Smooth muscle cell (in vitro differentiated cells): ENCODE data around the gene MAGI1. TPM values are rescaled to one million over a fixed set of nuclear protein-coding genes. Genes with fewer than 3 reads are reported as not detected.

Experiments used
- DNase-seq: peaks from one replicate; lab custom pipeline; 2025; ENCODE audit not compliant: unreplicated experiment; lab: John Stamatoyannopoulos, UW
- H2AFZ ChIP-seq: fragments of 200-600 bp; sonication (generic); 2 replicates; pipeline ENCODE4 v1.6.0; 2016; ENCODE audit warnings: antibody characterized with exemption, low read depth, mild to moderate bottlenecking
- H3F3A ChIP-seq: fragments of 200-600 bp; sonication (generic); 2 replicates; pipeline ENCODE4 v1.6.0; 2017; ENCODE audit warnings: antibody characterized with exemption, low read depth
- H3K27ac ChIP-seq: fragments of 200-600 bp; sonication (generic); 2 replicates; pipeline ENCODE4 v1.5.1; 2016; ENCODE audit warnings: low read depth, mild to moderate bottlenecking
- H3K27me3 ChIP-seq: fragments of 200-600 bp; sonication (generic); 2 replicates; pipeline ENCODE4 v1.6.1; 2016; ENCODE audit warnings: low read depth, mild to moderate bottlenecking
- H3K36me3 ChIP-seq: fragments of 200-600 bp; sonication (generic); 2 replicates; pipeline ENCODE4 v1.5.1; 2016; ENCODE audit warnings: low read depth
- H3K4me1 ChIP-seq: fragments of 200-600 bp; sonication (generic); 2 replicates; pipeline ENCODE4 v1.5.1; 2016; ENCODE audit warnings: low read depth
- H3K4me2 ChIP-seq: fragments of 200-600 bp; sonication (generic); 2 replicates; pipeline ENCODE4 v1.6.0; 2016; ENCODE audit warnings: mild to moderate bottlenecking
- H3K4me3 ChIP-seq: fragments of 200-600 bp; sonication (generic); 2 replicates; pipeline ENCODE4 v1.5.1; 2016; ENCODE audit warnings: mild to moderate bottlenecking
- H3K79me2 ChIP-seq: fragments of 200-600 bp; sonication (generic); 2 replicates; pipeline ENCODE4 v1.6.0; 2016; ENCODE audit warnings: low read depth, mild to moderate bottlenecking
- H3K9ac ChIP-seq: fragments of 200-600 bp; sonication (generic); 2 replicates; pipeline ENCODE4 v1.6.0; 2016; ENCODE audit warnings: low read depth
- H3K9me3 ChIP-seq: fragments of 200-600 bp; sonication (generic); replicated peaks from 2 replicates; pipeline ENCODE4 v1.5.1; 2016; ENCODE audit warnings: low read depth
- H4K20me1 ChIP-seq: fragments of 200-600 bp; sonication (generic); 2 replicates; pipeline ENCODE4 v1.6.0; 2016; ENCODE audit warnings: low read depth
- WGBS: methylation state at CpG from one replicate; pipeline ENCODE4 v1.1.7; 2016; ENCODE audit warnings: low lambda C conversion rate; 5-methylcytosine and 5-hydroxymethylcytosine counted together
- polyA plus RNA-seq: library from polyadenylated mRNA; unstranded; fragments of >200 nt; fragmentation: Nextera tagmentation; extraction: Ambion mirVana; gene quantifications from 2 replicates; pipeline ENCODE4 v1.2.1, GENCODE V29; 2016
- total RNA-seq: library from RNA; depleted of rRNA; stranded (reverse); fragments of >200 nt; gene quantifications from 2 replicates; pipeline ENCODE4 v1.2.3, GENCODE V29; 2014
- TF ChIP-seq, protein P1 (sequence below): fragments of 200-600 bp; sonication (generic); IDR thresholded peaks from 2 replicates; pipeline ENCODE4 v1.5.1; 2017; ENCODE audit warnings: borderline replicate concordance, mild to moderate bottlenecking, antibody characterized with exemption; ENCODE audit not compliant: insufficient read depth, poor library complexity, severe bottlenecking

The MAGI1 gene
- total and polyA plus RNA-seq, 2 experiments from 2014 or later = 9.9 to 23.3 TPM

DNA sequence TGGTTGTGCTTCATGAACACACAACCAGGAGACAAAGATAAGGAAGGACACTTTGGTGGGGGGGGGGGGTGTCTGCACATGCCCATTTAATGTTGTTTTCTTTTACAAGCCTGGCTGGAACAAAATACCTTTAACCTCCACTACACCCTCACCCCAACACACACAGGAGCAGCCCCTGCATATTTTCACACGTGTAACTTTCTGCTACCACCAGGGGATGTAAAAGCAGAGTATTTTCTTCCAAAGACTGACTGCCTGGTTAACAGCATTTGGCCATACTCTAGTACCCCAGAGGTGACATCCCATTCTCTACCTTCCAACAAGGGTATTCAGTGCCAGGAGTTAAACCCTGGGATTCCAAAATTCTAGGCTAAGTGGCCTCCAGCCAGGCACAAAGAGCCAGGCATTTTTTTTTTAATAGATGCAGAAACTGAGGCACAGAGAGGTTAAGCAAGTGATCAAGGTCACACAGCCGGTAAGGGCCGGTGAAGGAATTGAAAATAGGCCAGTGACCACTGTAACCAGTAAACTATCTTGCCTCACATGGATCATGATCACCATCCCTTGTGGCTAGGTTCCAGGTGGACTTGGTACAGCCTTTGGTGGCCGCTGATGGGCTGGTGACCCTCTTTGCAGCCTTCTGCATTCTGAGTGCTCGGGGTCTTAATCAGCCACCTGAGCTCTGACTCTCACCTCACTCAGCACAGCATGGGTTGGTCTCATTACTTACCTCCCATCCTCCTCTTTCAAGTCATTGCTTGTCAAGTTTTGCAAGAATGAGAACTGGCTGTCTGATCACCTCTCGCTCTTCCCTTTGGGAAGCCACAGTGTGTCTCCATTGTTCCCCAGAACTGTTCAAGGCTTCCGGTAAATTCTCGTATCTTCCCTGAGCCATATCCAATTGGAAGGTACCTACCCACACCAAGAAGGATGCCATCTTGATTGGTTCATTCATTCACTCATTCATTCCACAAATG lies 20.4 kb downstream of the MAGI1 start:
- H3K79me2 ChIP-seq = peaks cover 21% of the 10 kb centered on the region
- no peak overlapping the region for H3K9ac ChIP-seq
- no peak overlapping the region for H3K4me2 ChIP-seq
- H3K27ac ChIP-seq = no peak overlapping the region
- no peaks in the 10 kb centered on the region for H3F3A ChIP-seq
- H4K20me1 ChIP-seq = peaks cover 96% of the 10 kb centered on the region
- no peaks in the 10 kb centered on the region for H3K36me3 ChIP-seq
- H3K27me3 ChIP-seq = no peaks in the 10 kb centered on the region
- H3K4me3 ChIP-seq = no peak overlapping the region
- peaks cover 4% of the 10 kb centered on the region for H3K4me1 ChIP-seq
- H3K9me3 ChIP-seq = no peaks in the 10 kb centered on the region
- 88% methylated on average over 8 of the region's 8 CpGs for WGBS
- H2AFZ ChIP-seq = no peak overlapping the region
- TF ChIP-seq, protein P1, sequence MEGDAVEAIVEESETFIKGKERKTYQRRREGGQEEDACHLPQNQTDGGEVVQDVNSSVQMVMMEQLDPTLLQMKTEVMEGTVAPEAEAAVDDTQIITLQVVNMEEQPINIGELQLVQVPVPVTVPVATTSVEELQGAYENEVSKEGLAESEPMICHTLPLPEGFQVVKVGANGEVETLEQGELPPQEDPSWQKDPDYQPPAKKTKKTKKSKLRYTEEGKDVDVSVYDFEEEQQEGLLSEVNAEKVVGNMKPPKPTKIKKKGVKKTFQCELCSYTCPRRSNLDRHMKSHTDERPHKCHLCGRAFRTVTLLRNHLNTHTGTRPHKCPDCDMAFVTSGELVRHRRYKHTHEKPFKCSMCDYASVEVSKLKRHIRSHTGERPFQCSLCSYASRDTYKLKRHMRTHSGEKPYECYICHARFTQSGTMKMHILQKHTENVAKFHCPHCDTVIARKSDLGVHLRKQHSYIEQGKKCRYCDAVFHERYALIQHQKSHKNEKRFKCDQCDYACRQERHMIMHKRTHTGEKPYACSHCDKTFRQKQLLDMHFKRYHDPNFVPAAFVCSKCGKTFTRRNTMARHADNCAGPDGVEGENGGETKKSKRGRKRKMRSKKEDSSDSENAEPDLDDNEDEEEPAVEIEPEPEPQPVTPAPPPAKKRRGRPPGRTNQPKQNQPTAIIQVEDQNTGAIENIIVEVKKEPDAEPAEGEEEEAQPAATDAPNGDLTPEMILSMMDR = no peak
- no peak for DNase-seq

GRCh38 chr3:66017591-66017990 lies 21.1 kb downstream of the MAGI1 start:
- Histone ChIP-seq H3K9me3 (no peaks in the 10 kb centered on the region), H3K9ac (no peak overlapping the region), H2AFZ (no peak overlapping the region), H3K4me2 (no peak overlapping the region), H3K36me3 (no peaks in the 10 kb centered on the region), H3K27ac (no peak overlapping the region), H3K27me3 (no peaks in the 10 kb centered on the region), H4K20me1 (peaks cover 92% of the 10 kb centered on the region), H3F3A (no peaks in the 10 kb centered on the region), H3K79me2 (peaks cover 24% of the 10 kb centered on the region), H3K4me3 (no peak overlapping the region), H3K4me1 (peaks cover 4% of the 10 kb centered on the region)
- TF ChIP-seq, protein P1 = no peak
- no peak for DNase-seq
- 81% methylated on average over 5 of the region's 5 CpGs for WGBS

GRCh38 chr3:66017084-66017483 lies 21.6 kb downstream of the MAGI1 start:
- Histone ChIP-seq H3F3A (no peaks in the 10 kb centered on the region), H3K9me3 (no peaks in the 10 kb centered on the region), H3K9ac (no peak overlapping the region), H3K4me1 (peaks cover 1% of the 10 kb centered on the region), H3K4me2 (no peak overlapping the region), H3K36me3 (no peaks in the 10 kb centered on the region), H2AFZ (no peak overlapping the region), H3K79me2 (peaks cover 26% of the 10 kb centered on the region), H3K4me3 (no peak overlapping the region), H3K27me3 (no peaks in the 10 kb centered on the region), H4K20me1 (peaks cover 91% of the 10 kb centered on the region), H3K27ac (no peak overlapping the region)
- DNase-seq = no peak
- WGBS = 89% methylated on average over 16 of the region's 16 CpGs
- TF ChIP-seq, protein P1 = no peak
